ENCODE data around the gene TPK1.

DNA sequence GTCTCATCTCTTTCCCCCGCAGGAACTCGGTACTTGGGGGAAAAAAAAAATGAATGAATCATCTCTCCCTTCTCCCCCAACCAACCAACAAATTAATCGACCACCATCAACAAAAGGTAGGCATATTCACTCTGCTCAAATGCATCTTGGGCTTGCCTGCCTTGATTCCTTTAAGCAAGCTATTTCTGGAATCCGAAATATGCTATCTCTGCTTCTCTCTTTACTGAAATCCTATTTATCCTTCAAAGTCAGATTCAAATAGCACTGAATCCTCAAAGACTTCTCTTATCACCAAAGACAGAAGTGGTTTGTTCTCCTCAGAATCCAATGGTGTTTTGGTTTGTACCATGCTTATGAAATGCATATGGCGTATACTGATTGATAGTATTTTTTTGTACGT, 49.6 kb upstream of the TPK1 start:
- TF ChIP-seq, protein P1, sequence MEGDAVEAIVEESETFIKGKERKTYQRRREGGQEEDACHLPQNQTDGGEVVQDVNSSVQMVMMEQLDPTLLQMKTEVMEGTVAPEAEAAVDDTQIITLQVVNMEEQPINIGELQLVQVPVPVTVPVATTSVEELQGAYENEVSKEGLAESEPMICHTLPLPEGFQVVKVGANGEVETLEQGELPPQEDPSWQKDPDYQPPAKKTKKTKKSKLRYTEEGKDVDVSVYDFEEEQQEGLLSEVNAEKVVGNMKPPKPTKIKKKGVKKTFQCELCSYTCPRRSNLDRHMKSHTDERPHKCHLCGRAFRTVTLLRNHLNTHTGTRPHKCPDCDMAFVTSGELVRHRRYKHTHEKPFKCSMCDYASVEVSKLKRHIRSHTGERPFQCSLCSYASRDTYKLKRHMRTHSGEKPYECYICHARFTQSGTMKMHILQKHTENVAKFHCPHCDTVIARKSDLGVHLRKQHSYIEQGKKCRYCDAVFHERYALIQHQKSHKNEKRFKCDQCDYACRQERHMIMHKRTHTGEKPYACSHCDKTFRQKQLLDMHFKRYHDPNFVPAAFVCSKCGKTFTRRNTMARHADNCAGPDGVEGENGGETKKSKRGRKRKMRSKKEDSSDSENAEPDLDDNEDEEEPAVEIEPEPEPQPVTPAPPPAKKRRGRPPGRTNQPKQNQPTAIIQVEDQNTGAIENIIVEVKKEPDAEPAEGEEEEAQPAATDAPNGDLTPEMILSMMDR (IDR thresholded peaks at IDR 0.05), result no peak
- no peak for TF ChIP-seq POLR2A (IDR thresholded peaks at IDR 0.05)

All from Peyer's patch (tissue), 4 donors.